Activated T-cell treated with anti-CD3 and anti-CD28 coated beads, Interleukin-2, amount 50 U/mL, for 4 hours (primary cell): ENCODE measurements around the gene SBF2. TPM values are rescaled to one million over a fixed set of nuclear protein-coding genes. Genes with fewer than 3 reads are reported as not detected.
"Not testable (repeated sequence)": the region's sequence is repeated elsewhere in the genome, so short reads cannot be mapped to it uniquely, and the experiment has no call there.

ENCODE experiments used
- ATAC-seq, 2 donors: fragments of 200-7000 bp; cut with Tn5 transposase; one replicate each; pipeline ENCODE4 v1.10.0; 2021
- DNase-seq: peaks from one replicate; pipeline ENCODE4 v3.0.0-alpha.2; 2020
- H3K27me3 Mint-ChIP-seq: one replicate; pipeline ENCODE4 v1.8.0; 2021; ENCODE audit warnings: low read depth, mixed read lengths
- H3K36me3 Mint-ChIP-seq: one replicate; pipeline ENCODE4 v1.8.0; 2022; ENCODE audit warnings: mixed read lengths; ENCODE audit not compliant: insufficient read depth
- H3K4me1 Mint-ChIP-seq: one replicate; pipeline ENCODE4 v1.8.0; 2021; ENCODE audit warnings: low read depth, mixed read lengths
- H3K4me3 Mint-ChIP-seq: one replicate; pipeline ENCODE4 v1.8.0; 2021; ENCODE audit warnings: mild to moderate bottlenecking, moderate library complexity, mixed read lengths
- H3K9me3 Mint-ChIP-seq: one replicate; pipeline ENCODE4 v1.8.0; 2021; ENCODE audit warnings: mixed read lengths
- total RNA-seq, 3 donors: library from RNA; stranded (reverse); gene quantifications; one replicate each; pipeline ENCODE4 v1.2.1, GENCODE V29; 2021

Gene SBF2
- total RNA-seq, 3 donors from 2014 or later: 3.0 to 6.9 (median 3.5) TPM

GRCh38 chr11:9905960-9906791 lies 387.8 kb downstream of the SBF2 start:
- Mint-ChIP-seq H3K4me1 (no peaks in the 10 kb centered on the region), H3K27me3 (no peaks in the 10 kb centered on the region), H3K36me3 (no peaks in the 10 kb centered on the region), H3K9me3 (no peaks in the 10 kb centered on the region), H3K4me3 (no peak overlapping the region)
- DNase-seq (no peak), ATAC-seq (no peak)

- H3K36me3 Mint-ChIP-seq: no peaks in the 10 kb centered on the region
- no peaks in the 10 kb centered on the region for H3K4me1 Mint-ChIP-seq
- DNase-seq (no peak), ATAC-seq (no peak)
- H3K27me3 Mint-ChIP-seq: no peaks in the 10 kb centered on the region
- H3K9me3 Mint-ChIP-seq: no peaks in the 10 kb centered on the region
- no peak overlapping the region for H3K4me3 Mint-ChIP-seq
These were observed 388.5 kb downstream of the SBF2 start for GRCh38 chr11:9905501-9905951.

- DNase-seq: no peak
- H3K9me3 Mint-ChIP-seq: no peaks in the 10 kb centered on the region
These were observed 390.4 kb downstream of the SBF2 start for GRCh38 chr11:9903579-9903978.

GRCh38 chr11:9901943-9902342 lies 392.1 kb downstream of the SBF2 start:
- DNase-seq (no peak), ATAC-seq (no peak)
- no peaks in the 10 kb centered on the region for H3K4me1 Mint-ChIP-seq
- H3K27me3 Mint-ChIP-seq: no peaks in the 10 kb centered on the region
- no peaks in the 10 kb centered on the region for H3K9me3 Mint-ChIP-seq
- H3K36me3 Mint-ChIP-seq: no peaks in the 10 kb centered on the region
- H3K4me3 Mint-ChIP-seq: no peak overlapping the region

More at GRCh38 chr11:9903579-9903978, 390.4 kb downstream of the SBF2 start:
- Mint-ChIP-seq H3K27me3 (no peaks in the 10 kb centered on the region), H3K4me3 (no peak overlapping the region), H3K4me1 (no peaks in the 10 kb centered on the region), H3K36me3 (no peaks in the 10 kb centered on the region)
- no peak for ATAC-seq

- not testable (repeated sequence) for H3K4me3 Mint-ChIP-seq, H3K9me3 Mint-ChIP-seq, H3K27me3 Mint-ChIP-seq, H3K36me3 Mint-ChIP-seq, DNase-seq, H3K4me1 Mint-ChIP-seq, ATAC-seq
These were observed 393.8 kb downstream of the SBF2 start for GRCh38 chr11:9900253-9900652.

DNA sequence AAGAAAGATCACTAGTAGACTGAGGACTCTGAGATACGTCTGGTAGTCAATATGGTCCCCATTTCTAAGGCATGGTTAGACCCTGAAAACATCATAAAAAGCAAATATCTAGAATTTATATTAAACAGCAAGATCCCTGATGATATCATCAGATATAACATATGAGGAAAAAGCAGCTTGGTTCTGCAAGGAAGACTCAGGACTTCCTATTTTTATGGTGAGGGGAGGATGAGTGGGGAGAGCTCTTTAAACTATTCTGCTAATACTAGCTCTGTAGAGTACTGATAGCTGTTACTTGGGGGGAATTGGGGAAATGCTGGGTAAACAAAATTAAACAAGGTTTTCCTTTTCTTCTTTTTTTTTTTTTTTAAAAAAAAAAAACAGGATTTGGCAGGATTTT lies 394.3 kb downstream of the SBF2 start:
- Mint-ChIP-seq H3K27me3 (no peaks in the 10 kb centered on the region), H3K4me3 (no peak overlapping the region), H3K36me3 (peaks cover 10% of the 10 kb centered on the region), H3K4me1 (no peaks in the 10 kb centered on the region), H3K9me3 (peaks cover 7% of the 10 kb centered on the region)
- DNase-seq (no peak), ATAC-seq (no peak)

- H3K36me3 Mint-ChIP-seq: peaks cover 20% of the 10 kb centered on the region
- H3K9me3 Mint-ChIP-seq: peaks cover 7% of the 10 kb centered on the region
- H3K27me3 Mint-ChIP-seq: no peaks in the 10 kb centered on the region
- DNase-seq: no peak
- H3K4me3 Mint-ChIP-seq: no peak overlapping the region
- no peak for ATAC-seq
- H3K4me1 Mint-ChIP-seq: no peaks in the 10 kb centered on the region
These were observed 397.1 kb downstream of the SBF2 start for GRCh38 chr11:9896902-9897301.

- no peak overlapping the region for H3K4me3 Mint-ChIP-seq
- no peaks in the 10 kb centered on the region for H3K27me3 Mint-ChIP-seq
- H3K4me1 Mint-ChIP-seq: peaks cover 2% of the 10 kb centered on the region
- peaks cover 7% of the 10 kb centered on the region for H3K9me3 Mint-ChIP-seq
- ATAC-seq: no peak
- H3K36me3 Mint-ChIP-seq: peaks cover 23% of the 10 kb centered on the region
- no peak for DNase-seq
These were observed 399.0 kb downstream of the SBF2 start for GRCh38 chr11:9895006-9895405.

- Mint-ChIP-seq H3K4me3 (no peak overlapping the region), H3K4me1 (peaks cover 2% of the 10 kb centered on the region), H3K9me3 (peaks cover 7% of the 10 kb centered on the region), H3K27me3 (no peaks in the 10 kb centered on the region), H3K36me3 (peaks cover 23% of the 10 kb centered on the region)
- DNase-seq: no peak
- no peak for ATAC-seq
These were observed 400.5 kb downstream of the SBF2 start for GRCh38 chr11:9893474-9893873.

- ATAC-seq: no peak
- H3K9me3 Mint-ChIP-seq: no peaks in the 10 kb centered on the region
- H3K27me3 Mint-ChIP-seq: no peaks in the 10 kb centered on the region
- H3K4me1 Mint-ChIP-seq: peaks cover 2% of the 10 kb centered on the region
- no peak for DNase-seq
- no peak overlapping the region for H3K4me3 Mint-ChIP-seq
- H3K36me3 Mint-ChIP-seq: peaks cover 11% of the 10 kb centered on the region
These were observed 405.1 kb downstream of the SBF2 start for GRCh38 chr11:9888938-9889337.

DNA sequence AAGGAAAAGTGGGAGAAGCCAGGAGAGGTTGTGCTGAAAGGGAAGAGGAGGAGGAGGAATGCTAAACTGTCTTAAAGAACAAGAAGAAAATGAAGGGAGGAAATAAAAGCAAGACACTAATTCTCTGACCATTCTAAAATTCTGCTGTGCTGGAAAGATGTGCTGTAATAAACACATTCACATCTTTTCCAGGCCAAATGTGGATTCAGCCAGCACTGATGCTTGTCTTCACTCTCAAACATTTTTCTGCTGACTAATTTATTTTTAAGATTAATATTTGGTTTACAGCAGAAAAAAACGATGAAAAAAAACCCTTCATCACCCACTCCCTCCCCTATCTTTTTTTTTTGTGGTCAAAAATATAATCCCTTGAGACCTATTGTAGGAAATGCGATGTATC lies 406.5 kb downstream of the SBF2 start:
- no peaks in the 10 kb centered on the region for H3K27me3 Mint-ChIP-seq
- H3K4me3 Mint-ChIP-seq: no peak overlapping the region
- no peaks in the 10 kb centered on the region for H3K9me3 Mint-ChIP-seq
- H3K36me3 Mint-ChIP-seq: peaks cover 3% of the 10 kb centered on the region
- no peak for DNase-seq
- ATAC-seq: no peak
- peaks cover 2% of the 10 kb centered on the region for H3K4me1 Mint-ChIP-seq

DNA sequence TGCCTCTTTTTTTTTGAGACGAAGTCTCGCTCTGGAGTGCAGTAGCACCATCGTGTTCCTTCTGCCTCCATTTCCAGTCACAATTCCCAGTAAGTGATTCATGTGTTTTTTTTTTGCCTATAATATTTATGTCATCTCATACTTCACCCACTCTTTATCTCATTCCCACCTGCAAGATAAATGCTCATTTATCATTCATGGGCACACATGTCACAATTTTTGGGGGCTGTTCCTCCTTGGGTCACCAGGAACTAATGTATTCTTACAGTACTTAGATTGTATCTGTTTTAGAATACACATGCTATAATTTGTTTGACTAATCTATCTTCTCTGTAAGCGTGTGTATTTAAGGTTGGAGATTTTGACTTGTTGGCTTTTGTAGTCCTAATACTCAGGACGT lies 407.4 kb downstream of the SBF2 start:
- no peak for ATAC-seq
- Mint-ChIP-seq H3K27me3 (no peaks in the 10 kb centered on the region), H3K36me3 (peaks cover 3% of the 10 kb centered on the region), H3K4me1 (peaks cover 1% of the 10 kb centered on the region), H3K9me3 (no peaks in the 10 kb centered on the region), H3K4me3 (no peak overlapping the region)
- DNase-seq: no peak

- ATAC-seq (no peak), DNase-seq (no peak)
- H3K9me3 Mint-ChIP-seq: no peaks in the 10 kb centered on the region
- no peaks in the 10 kb centered on the region for H3K4me1 Mint-ChIP-seq
- H3K27me3 Mint-ChIP-seq: no peaks in the 10 kb centered on the region
- no peak overlapping the region for H3K4me3 Mint-ChIP-seq
- no peaks in the 10 kb centered on the region for H3K36me3 Mint-ChIP-seq
These were observed 409.4 kb downstream of the SBF2 start for GRCh38 chr11:9884601-9885000.

GRCh38 chr11:9880657-9881056 lies 413.4 kb downstream of the SBF2 start:
- Mint-ChIP-seq H3K9me3 (peaks cover 3% of the 10 kb centered on the region), H3K4me3 (no peak overlapping the region), H3K36me3 (peaks cover 3% of the 10 kb centered on the region), H3K4me1 (no peaks in the 10 kb centered on the region), H3K27me3 (no peaks in the 10 kb centered on the region)
- DNase-seq (no peak), ATAC-seq (no peak)

- DNase-seq (no peak), ATAC-seq (no peak)
- peaks cover 3% of the 10 kb centered on the region for H3K36me3 Mint-ChIP-seq
- no peaks in the 10 kb centered on the region for H3K27me3 Mint-ChIP-seq
- no peak overlapping the region for H3K4me3 Mint-ChIP-seq
- peaks cover 3% of the 10 kb centered on the region for H3K9me3 Mint-ChIP-seq
- H3K4me1 Mint-ChIP-seq: no peaks in the 10 kb centered on the region
These were observed 415.1 kb downstream of the SBF2 start for GRCh38 chr11:9878936-9879335.
